ENCODE data around the gene FADS3. TPM values are rescaled to one million over a fixed set of nuclear protein-coding genes. Genes with fewer than 3 reads are reported as not detected.
A peak's percentile ranks its signal among the peaks of the same experiment; 100 is the strongest.

The FADS3 gene
- total RNA-seq, 1 donor from 2014 or later = 10.1 TPM

DNA sequence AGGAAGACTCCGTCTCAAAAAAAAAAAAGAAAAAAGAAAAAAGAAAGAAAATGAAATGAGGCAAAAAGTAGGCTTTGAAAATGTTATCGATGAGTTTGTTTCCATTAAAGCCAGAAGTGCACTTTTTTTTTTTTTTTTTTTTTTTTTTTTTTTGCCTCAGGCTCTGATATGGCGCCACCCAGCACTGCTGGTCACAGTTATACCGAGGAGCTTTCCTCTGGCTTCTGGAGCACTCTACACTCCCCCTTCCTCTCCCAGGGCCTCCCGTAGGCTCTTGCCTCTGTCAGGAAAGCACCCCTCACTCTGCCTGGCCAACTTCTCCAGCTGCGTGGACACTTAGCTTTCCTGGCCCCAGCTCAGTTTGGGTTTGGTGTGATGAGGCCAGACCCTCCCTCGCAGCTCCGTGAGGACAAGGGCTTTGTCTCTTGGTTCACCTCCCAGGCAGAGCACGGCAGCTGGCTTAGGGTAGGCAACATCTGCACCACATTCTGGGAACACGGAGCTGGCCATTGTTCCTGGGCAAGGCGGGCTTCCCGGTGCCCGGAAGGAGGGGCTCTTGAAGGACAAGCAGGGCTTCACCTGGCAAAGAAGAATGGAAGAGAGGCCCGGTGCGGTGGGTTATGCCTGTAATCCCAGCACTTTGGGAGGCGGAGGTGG is 46.3 kb downstream of the FADS3 start:
- H3K9me3 ChIP-seq (ENCODE audit: low read depth) = no peaks in the 10 kb centered on the region
- TF ChIP-seq, protein P1, sequence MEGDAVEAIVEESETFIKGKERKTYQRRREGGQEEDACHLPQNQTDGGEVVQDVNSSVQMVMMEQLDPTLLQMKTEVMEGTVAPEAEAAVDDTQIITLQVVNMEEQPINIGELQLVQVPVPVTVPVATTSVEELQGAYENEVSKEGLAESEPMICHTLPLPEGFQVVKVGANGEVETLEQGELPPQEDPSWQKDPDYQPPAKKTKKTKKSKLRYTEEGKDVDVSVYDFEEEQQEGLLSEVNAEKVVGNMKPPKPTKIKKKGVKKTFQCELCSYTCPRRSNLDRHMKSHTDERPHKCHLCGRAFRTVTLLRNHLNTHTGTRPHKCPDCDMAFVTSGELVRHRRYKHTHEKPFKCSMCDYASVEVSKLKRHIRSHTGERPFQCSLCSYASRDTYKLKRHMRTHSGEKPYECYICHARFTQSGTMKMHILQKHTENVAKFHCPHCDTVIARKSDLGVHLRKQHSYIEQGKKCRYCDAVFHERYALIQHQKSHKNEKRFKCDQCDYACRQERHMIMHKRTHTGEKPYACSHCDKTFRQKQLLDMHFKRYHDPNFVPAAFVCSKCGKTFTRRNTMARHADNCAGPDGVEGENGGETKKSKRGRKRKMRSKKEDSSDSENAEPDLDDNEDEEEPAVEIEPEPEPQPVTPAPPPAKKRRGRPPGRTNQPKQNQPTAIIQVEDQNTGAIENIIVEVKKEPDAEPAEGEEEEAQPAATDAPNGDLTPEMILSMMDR (IDR thresholded peaks at IDR 0.05) = no peak
- TF ChIP-seq EZH2 (IDR thresholded peaks at IDR 0.05) = no peak
- TF ChIP-seq EZH2phosphoT487 (IDR thresholded peaks at IDR 0.05) = no peak
- H3F3A ChIP-seq (ENCODE audit: low read depth) = peaks cover 25% of the 10 kb centered on the region
- no peak overlapping the region for H3K9ac ChIP-seq
- no peak overlapping the region for H3K4me3 ChIP-seq
- no peaks in the 10 kb centered on the region for H3K4me1 ChIP-seq
- H3K36me3 ChIP-seq = peaks cover 24% of the 10 kb centered on the region
- H4K20me1 ChIP-seq (ENCODE audit: low read depth) = peaks cover 34% of the 10 kb centered on the region
- H3K27me3 Mint-ChIP-seq (ENCODE audit: insufficient read depth, low read depth) = peaks cover 4% of the 10 kb centered on the region
- H3K27ac Mint-ChIP-seq = no peak overlapping the region
- no peaks in the 10 kb centered on the region for H3K4me1 Mint-ChIP-seq
- H3K9me3 Mint-ChIP-seq = no peaks in the 10 kb centered on the region
- DNase-seq (ENCODE audit: low spot score) = no peak
- H3K4me2 ChIP-seq = no peak overlapping the region
- H2AFZ ChIP-seq (replicated peaks) = no peak overlapping the region
- H3K27ac ChIP-seq = peak overlapping the region; percentile 67
- H3K36me3 Mint-ChIP-seq = peaks cover 52% of the 10 kb centered on the region
- H3K79me2 ChIP-seq (ENCODE audit: low read depth) = peaks cover 53% of the 10 kb centered on the region
- no peak overlapping the region for H3K4me3 Mint-ChIP-seq
- H3K27me3 ChIP-seq = no peaks in the 10 kb centered on the region

DNA sequence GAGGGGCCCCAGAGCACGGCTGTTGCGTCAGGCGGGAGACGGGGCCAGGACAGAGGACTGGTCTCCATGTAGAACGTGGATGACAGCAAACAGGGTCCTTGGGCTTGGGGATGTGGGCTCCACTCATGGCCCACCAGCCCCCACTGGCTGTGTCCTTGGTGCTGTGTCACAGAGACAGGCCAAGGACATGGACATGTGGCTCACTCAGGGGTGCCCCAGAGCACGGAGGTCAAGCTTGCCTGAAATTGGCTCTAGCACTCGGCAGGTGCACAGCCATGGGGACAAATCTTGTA is 48.9 kb downstream of the FADS3 start:
- H3K9ac ChIP-seq = no peak overlapping the region
- Mint-ChIP-seq H3K4me1 (no peaks in the 10 kb centered on the region), H3K4me3 (no peak overlapping the region), H3K36me3 (peaks cover 51% of the 10 kb centered on the region), H3K27ac (no peak overlapping the region), H3K27me3 (ENCODE audit: insufficient read depth, low read depth) (peaks cover 4% of the 10 kb centered on the region), H3K9me3 (no peaks in the 10 kb centered on the region)
- no peak overlapping the region for H2AFZ ChIP-seq (replicated peaks)
- H3K4me2 ChIP-seq = no peak overlapping the region
- TF ChIP-seq EZH2 (IDR thresholded peaks at IDR 0.05) = no peak
- no peak for TF ChIP-seq EZH2phosphoT487 (IDR thresholded peaks at IDR 0.05)
- TF ChIP-seq, protein P1 (IDR thresholded peaks at IDR 0.05) = no peak
- H3K9me3 ChIP-seq (ENCODE audit: low read depth) = no peaks in the 10 kb centered on the region
- peaks cover 48% of the 10 kb centered on the region for H4K20me1 ChIP-seq (ENCODE audit: low read depth)
- H3K79me2 ChIP-seq (ENCODE audit: low read depth) = peaks cover 56% of the 10 kb centered on the region
- no peak overlapping the region for H3K4me3 ChIP-seq
- no peak for DNase-seq (ENCODE audit: low spot score)
- peaks cover 17% of the 10 kb centered on the region for H3F3A ChIP-seq (ENCODE audit: low read depth)
- no peaks in the 10 kb centered on the region for H3K27me3 ChIP-seq
- peaks cover 19% of the 10 kb centered on the region for H3K36me3 ChIP-seq
- no peak overlapping the region for H3K27ac ChIP-seq
- no peaks in the 10 kb centered on the region for H3K4me1 ChIP-seq

DNA sequence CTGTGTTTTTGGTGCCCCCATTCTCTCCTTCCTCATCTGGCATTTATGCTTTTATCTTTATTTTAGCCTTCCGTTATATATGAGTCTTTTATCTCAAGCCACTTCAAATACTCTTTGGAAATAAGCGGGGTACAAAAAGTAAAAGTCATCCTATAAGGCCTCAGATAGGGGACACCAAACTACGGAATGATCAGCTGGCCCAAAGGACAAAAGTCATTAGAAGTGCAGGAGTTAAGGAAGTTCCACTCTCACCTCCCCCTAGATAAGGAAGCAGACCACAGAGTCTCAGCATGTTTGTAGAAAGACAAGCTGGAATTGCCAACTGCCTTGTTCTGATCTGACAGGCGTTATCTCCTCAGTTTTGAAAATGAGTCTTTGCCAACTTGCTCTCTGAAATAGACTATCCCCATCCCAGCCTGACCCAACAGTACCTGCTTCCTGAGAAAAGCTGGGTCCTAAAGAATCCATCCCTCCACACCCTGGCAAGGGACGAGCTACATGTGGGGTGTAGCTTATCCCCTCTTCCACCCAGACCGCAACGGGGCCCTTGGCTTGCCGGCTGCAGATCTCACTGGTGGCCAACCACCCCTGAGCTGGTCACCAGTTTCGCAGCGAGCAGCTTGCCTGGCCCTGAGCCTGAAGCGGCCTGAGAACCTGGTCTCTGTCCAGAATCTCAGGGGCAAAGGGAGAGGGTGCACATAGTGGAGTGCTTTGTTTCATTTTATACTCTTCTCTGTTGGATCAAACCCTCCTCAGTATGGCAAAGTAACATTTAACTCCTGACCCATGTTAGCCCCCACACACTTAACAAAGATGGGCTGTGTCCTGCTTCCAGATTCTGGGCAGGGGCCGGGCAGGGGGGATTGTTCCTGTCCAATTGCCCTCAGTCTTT is 49.5 kb downstream of the FADS3 start:
- Mint-ChIP-seq H3K27ac (no peak overlapping the region), H3K27me3 (ENCODE audit: insufficient read depth, low read depth) (peaks cover 4% of the 10 kb centered on the region), H3K4me3 (no peak overlapping the region), H3K36me3 (peaks cover 47% of the 10 kb centered on the region), H3K9me3 (no peaks in the 10 kb centered on the region), H3K4me1 (no peaks in the 10 kb centered on the region)
- no peaks in the 10 kb centered on the region for H3K4me1 ChIP-seq
- H2AFZ ChIP-seq (replicated peaks) = no peak overlapping the region
- TF ChIP-seq, protein P1 (IDR thresholded peaks at IDR 0.05) = no peak
- TF ChIP-seq EZH2 (IDR thresholded peaks at IDR 0.05) (no peak), EZH2phosphoT487 (IDR thresholded peaks at IDR 0.05) (no peak)
- peaks cover 15% of the 10 kb centered on the region for H3F3A ChIP-seq (ENCODE audit: low read depth)
- H3K9ac ChIP-seq = no peak overlapping the region
- H4K20me1 ChIP-seq (ENCODE audit: low read depth) = peaks cover 52% of the 10 kb centered on the region
- peaks cover 19% of the 10 kb centered on the region for H3K36me3 ChIP-seq
- no peak overlapping the region for H3K4me2 ChIP-seq
- peaks cover 59% of the 10 kb centered on the region for H3K79me2 ChIP-seq (ENCODE audit: low read depth)
- no peaks in the 10 kb centered on the region for H3K27me3 ChIP-seq
- DNase-seq (ENCODE audit: low spot score) = no peak
- no peak overlapping the region for H3K4me3 ChIP-seq
- no peak overlapping the region for H3K27ac ChIP-seq
- no peaks in the 10 kb centered on the region for H3K9me3 ChIP-seq (ENCODE audit: low read depth)
